ENCODE results near the gene EEPD1.
A peak's percentile ranks its signal among the peaks of the same experiment; 100 is the strongest.

The EEPD1 gene

GRCh38 chr7:36286688-36287087, 133.6 kb downstream of the EEPD1 start:
- TF ChIP-seq POU2F2 (IDR thresholded peaks at IDR 0.05; ENCODE audit: low read depth, low read length) (no peak), POLR2AphosphoS5 (IDR thresholded peaks at IDR 0.05; ENCODE audit: low read depth, low read length) (no peak), TAF1 (IDR thresholded peaks at IDR 0.05; ENCODE audit: low read depth, low read length) (no peak)
- FAIRE-seq: no peak
- DNase-seq (ENCODE audit: insufficient read length, low spot score): no peak

GRCh38 chr7:36287371-36288241, 134.6 kb downstream of the EEPD1 start:
- no peak for FAIRE-seq
- no peak for DNase-seq (ENCODE audit: insufficient read length, low spot score)
- TF ChIP-seq PAX5 (IDR thresholded peaks at IDR 0.05; ENCODE audit: insufficient read depth, low read length, severe bottlenecking) (no peak), TAF1 (IDR thresholded peaks at IDR 0.05; ENCODE audit: low read depth, low read length) (no peak), POLR2A (IDR thresholded peaks at IDR 0.05; ENCODE audit: low read depth, low read length) (no peak), SPI1 (IDR thresholded peaks at IDR 0.05; ENCODE audit: low read depth, low read length) (peak; percentile 68), POLR2AphosphoS5 (IDR thresholded peaks at IDR 0.05; ENCODE audit: low read depth, low read length) (no peak), POU2F2 (IDR thresholded peaks at IDR 0.05; ENCODE audit: low read depth, low read length) (peak; percentile 58; the same call in 1 of the 2 replicates)

- FAIRE-seq (no peak), DNase-seq (ENCODE audit: insufficient read length, low spot score) (no peak)
- TF ChIP-seq POLR2AphosphoS5 (IDR thresholded peaks at IDR 0.05; ENCODE audit: low read depth, low read length) (no peak), POLR2A (IDR thresholded peaks at IDR 0.05; ENCODE audit: low read depth, low read length) (no peak), PAX5 (IDR thresholded peaks at IDR 0.05; ENCODE audit: insufficient read depth, low read length, severe bottlenecking) (no peak), SPI1 (IDR thresholded peaks at IDR 0.05; ENCODE audit: low read depth, low read length) (no peak), POU2F2 (IDR thresholded peaks at IDR 0.05; ENCODE audit: low read depth, low read length) (no peak), TAF1 (IDR thresholded peaks at IDR 0.05; ENCODE audit: low read depth, low read length) (no peak)
Measured at GRCh38 chr7:36288501-36288900, 135.4 kb downstream of the EEPD1 start.

- TF ChIP-seq POLR2AphosphoS5 (IDR thresholded peaks at IDR 0.05; ENCODE audit: low read depth, low read length) (no peak), SPI1 (IDR thresholded peaks at IDR 0.05; ENCODE audit: low read depth, low read length) (no peak), PAX5 (IDR thresholded peaks at IDR 0.05; ENCODE audit: insufficient read depth, low read length, severe bottlenecking) (no peak), POU2F2 (IDR thresholded peaks at IDR 0.05; ENCODE audit: low read depth, low read length) (no peak), POLR2A (IDR thresholded peaks at IDR 0.05; ENCODE audit: low read depth, low read length) (no peak), TAF1 (IDR thresholded peaks at IDR 0.05; ENCODE audit: low read depth, low read length) (no peak)
- FAIRE-seq: no peak
- DNase-seq (ENCODE audit: insufficient read length, low spot score): no peak
Measured at GRCh38 chr7:36289833-36290661, 137.0 kb downstream of the EEPD1 start.

GRCh38 chr7:36291387-36292316, 138.6 kb downstream of the EEPD1 start:
- DNase-seq (ENCODE audit: insufficient read length, low spot score) (peak; percentile 49), FAIRE-seq (peak; percentile 85)
- TF ChIP-seq POLR2A (IDR thresholded peaks at IDR 0.05; ENCODE audit: low read depth, low read length): no peak
- no peak for TF ChIP-seq PAX5 (IDR thresholded peaks at IDR 0.05; ENCODE audit: insufficient read depth, low read length, severe bottlenecking)
- TF ChIP-seq TAF1 (IDR thresholded peaks at IDR 0.05; ENCODE audit: low read depth, low read length): no peak
- TF ChIP-seq SPI1 (IDR thresholded peaks at IDR 0.05; ENCODE audit: low read depth, low read length): no peak
- no peak for TF ChIP-seq POU2F2 (IDR thresholded peaks at IDR 0.05; ENCODE audit: low read depth, low read length)
- TF ChIP-seq POLR2AphosphoS5 (IDR thresholded peaks at IDR 0.05; ENCODE audit: low read depth, low read length): no peak

- no peak for FAIRE-seq
- no peak for TF ChIP-seq POLR2AphosphoS5 (IDR thresholded peaks at IDR 0.05; ENCODE audit: low read depth, low read length)
Measured at GRCh38 chr7:36295090-36295489, 142.0 kb downstream of the EEPD1 start.

GRCh38 chr7:36296284-36296683, 143.2 kb downstream of the EEPD1 start:
- DNase-seq (ENCODE audit: insufficient read length, low spot score) (no peak), FAIRE-seq (no peak)
- no peak for TF ChIP-seq PAX5 (IDR thresholded peaks at IDR 0.05; ENCODE audit: insufficient read depth, low read length, severe bottlenecking)
- TF ChIP-seq TAF1 (IDR thresholded peaks at IDR 0.05; ENCODE audit: low read depth, low read length): no peak
- no peak for TF ChIP-seq POLR2AphosphoS5 (IDR thresholded peaks at IDR 0.05; ENCODE audit: low read depth, low read length)
- TF ChIP-seq SPI1 (IDR thresholded peaks at IDR 0.05; ENCODE audit: low read depth, low read length): no peak
- TF ChIP-seq POU2F2 (IDR thresholded peaks at IDR 0.05; ENCODE audit: low read depth, low read length): no peak
- TF ChIP-seq POLR2A (IDR thresholded peaks at IDR 0.05; ENCODE audit: low read depth, low read length): no peak

More at GRCh38 chr7:36295090-36295489, 142.0 kb downstream of the EEPD1 start:
- no peak for DNase-seq (ENCODE audit: insufficient read length, low spot score)

- TF ChIP-seq SPI1 (IDR thresholded peaks at IDR 0.05; ENCODE audit: low read depth, low read length): no peak
- TF ChIP-seq POU2F2 (IDR thresholded peaks at IDR 0.05; ENCODE audit: low read depth, low read length): no peak
- no peak for TF ChIP-seq TAF1 (IDR thresholded peaks at IDR 0.05; ENCODE audit: low read depth, low read length)
- TF ChIP-seq PAX5 (IDR thresholded peaks at IDR 0.05; ENCODE audit: insufficient read depth, low read length, severe bottlenecking): no peak
- TF ChIP-seq POLR2A (IDR thresholded peaks at IDR 0.05; ENCODE audit: low read depth, low read length): no peak
- no peak for TF ChIP-seq POLR2AphosphoS5 (IDR thresholded peaks at IDR 0.05; ENCODE audit: low read depth, low read length)
- FAIRE-seq: no peak
Measured at GRCh38 chr7:36297364-36298009, 144.4 kb downstream of the EEPD1 start.

More at GRCh38 chr7:36297364-36298009, 144.4 kb downstream of the EEPD1 start:
- DNase-seq (ENCODE audit: insufficient read length, low spot score): no peak
